ENCODE data around the gene TIMM50.
A peak's percentile ranks its signal among the peaks of the same experiment; 100 is the strongest.

The TIMM50 gene

DNA sequence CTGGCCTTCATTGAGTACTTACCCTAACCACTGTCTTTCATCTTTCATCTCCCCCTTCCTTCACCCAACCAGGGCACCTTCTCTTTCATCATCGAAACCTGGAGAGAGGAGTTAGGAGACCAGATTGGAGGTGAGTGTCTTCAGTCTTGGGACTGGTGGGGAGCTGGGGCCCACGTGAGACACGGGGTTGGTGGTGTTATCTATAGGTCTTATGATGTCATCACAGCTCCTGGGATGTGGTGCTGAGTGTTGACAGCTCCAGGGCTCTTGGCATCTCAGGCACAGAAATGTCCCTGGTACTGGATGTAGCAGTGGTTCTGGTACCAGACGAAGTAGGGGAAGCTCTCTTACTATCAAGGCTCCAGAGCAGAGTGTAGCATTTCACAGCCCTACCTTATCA is 19.9 kb downstream of the TIMM50 start:
- DNase-seq (ENCODE audit: low read depth, low spot score): no peak

DNA sequence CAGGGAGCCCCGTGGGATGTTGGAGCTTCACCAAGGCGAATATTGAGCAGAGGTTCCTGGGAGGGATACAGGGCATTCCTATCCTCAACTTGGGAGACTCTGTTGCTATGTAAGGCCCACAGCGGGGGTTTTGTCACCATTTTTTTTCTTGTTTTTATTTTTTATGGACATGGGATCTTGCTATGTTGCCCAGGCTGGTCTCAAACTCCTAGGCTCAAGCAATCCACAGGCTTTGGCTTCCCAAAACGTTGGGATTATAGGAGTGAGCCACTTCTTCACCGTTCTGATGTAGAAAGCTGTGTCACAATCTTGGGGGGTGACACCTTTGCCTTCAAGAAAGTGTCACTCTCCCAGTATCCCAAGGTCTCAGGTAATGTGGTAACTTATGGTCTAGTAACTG is 20.7 kb downstream of the TIMM50 start:
- DNase-seq (ENCODE audit: low read depth, low spot score): no peak

DNA sequence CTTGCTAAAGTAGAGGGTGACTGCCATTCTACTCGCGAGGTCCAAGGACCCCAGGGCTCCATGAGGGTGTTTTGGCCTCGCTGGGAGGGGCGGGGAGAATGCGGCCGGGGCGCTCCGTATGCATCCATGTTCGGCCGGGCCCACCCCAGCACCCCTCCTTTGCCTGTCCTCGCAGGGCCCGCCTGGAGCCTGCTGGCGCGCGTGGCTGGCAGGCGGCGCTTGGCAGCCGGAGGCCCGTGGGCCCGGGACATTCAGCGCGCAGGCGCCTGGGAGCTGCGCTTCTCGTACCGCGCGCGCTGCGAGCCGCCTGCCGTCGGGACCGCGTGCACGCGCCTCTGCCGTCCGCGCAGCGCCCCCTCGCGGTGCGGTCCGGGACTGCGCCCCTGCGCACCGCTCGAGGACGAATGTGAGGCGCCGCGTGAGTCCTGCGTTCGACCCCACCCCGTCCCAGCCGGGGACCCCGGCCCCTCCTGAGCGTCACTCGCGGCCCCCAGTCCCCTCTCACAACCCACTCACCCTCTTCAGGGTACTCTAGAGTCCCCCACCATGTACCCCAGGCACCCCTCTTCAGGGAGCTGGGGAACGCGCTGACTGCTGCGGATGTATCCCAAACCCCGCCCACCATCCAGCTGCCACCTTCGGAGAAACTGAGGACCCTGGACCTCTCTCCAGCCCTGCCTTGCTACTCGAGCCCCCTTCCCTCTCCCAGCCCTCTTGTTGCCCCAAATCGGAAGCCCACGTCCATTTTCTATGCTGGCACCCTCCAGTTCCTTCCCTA is 22.2 kb downstream of the TIMM50 start:
- peak; percentile 48 for DNase-seq (ENCODE audit: low read depth, low spot score)

DNA sequence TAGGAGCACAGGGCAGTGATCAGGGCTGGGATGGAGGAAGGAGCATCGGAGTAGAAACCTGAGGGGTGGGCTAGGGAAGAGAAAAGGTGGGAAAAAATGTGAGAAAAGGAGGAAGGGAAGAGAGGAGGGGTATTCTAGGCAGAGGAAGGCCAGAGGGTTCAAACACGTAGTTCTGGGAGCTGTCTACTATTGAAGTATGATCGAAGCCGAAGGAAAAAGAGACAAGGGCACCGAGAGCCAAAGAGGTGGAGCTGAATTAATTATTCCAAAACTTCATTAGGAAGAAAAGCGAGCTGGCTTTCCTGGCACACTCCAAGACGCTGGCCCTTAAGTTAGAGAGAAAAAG is 25.9 kb downstream of the TIMM50 start:
- DNase-seq (ENCODE audit: low read depth, low spot score): no peak

DNA sequence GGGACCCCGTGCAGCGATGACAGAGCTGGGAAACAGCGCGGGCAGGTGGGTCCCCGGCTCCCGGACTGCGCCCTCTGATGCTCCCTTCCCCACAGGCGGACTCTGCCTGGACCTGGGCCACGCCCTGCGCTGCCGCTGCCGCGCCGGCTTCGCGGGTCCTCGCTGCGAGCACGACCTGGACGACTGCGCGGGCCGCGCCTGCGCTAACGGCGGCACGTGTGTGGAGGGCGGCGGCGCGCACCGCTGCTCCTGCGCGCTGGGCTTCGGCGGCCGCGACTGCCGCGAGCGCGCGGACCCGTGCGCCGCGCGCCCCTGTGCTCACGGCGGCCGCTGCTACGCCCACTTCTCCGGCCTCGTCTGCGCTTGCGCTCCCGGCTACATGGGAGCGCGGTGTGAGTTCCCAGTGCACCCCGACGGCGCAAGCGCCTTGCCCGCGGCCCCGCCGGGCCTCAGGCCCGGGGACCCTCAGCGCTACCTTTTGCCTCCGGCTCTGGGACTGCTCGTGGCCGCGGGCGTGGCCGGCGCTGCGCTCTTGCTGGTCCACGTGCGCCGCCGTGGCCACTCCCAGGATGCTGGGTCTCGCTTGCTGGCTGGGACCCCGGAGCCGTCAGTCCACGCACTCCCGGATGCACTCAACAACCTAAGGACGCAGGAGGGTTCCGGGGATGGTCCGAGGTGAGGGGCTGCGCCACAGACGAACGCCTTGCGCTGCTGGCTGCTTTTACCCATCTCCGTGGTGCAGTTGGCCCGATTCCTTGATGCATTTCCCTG is 26.5 kb downstream of the TIMM50 start:
- DNase-seq (ENCODE audit: low read depth, low spot score): no peak

DNA sequence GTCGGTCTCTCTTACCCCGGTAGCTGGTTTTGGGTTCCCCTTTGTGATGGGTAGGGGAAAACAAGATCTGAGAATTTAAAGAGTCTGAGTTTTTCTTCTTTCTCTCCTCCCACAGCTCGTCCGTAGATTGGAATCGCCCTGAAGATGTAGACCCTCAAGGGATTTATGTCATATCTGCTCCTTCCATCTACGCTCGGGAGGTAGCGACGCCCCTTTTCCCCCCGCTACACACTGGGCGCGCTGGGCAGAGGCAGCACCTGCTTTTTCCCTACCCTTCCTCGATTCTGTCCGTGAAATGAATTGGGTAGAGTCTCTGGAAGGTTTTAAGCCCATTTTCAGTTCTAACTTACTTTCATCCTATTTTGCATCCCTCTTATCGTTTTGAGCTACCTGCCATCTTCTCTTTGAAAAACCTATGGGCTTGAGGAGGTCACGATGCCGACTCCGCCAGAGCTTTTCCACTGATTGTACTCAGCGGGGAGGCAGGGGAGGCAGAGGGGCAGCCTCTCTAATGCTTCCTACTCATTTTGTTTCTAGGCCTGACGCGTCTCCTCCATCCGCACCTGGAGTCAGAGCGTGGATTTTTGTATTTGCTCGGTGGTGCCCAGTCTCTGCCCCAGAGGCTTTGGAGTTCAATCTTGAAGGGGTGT is 27.2 kb downstream of the TIMM50 start:
- no peak for DNase-seq (ENCODE audit: low read depth, low spot score)

DNA sequence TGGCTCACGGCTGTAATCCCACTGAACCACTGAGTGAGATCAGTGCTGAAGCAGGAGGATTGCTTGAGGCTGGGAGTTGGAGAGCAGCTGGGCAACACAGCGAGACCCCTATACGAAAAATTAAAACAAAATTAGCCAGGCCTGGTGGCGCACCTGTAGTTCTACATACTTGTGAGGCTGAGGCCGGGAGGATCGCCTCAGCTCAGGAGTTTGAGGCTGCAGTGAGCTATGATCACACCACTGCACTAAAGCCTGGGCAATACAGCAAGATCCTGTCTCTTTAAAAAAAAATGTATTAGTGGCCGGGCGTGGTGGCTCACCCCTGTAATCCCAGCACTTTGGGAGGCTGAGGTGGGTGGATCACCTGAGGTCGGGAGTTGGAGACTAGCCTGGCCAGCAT is 28.0 kb downstream of the TIMM50 start:
- no peak for DNase-seq (ENCODE audit: low read depth, low spot score)

DNA sequence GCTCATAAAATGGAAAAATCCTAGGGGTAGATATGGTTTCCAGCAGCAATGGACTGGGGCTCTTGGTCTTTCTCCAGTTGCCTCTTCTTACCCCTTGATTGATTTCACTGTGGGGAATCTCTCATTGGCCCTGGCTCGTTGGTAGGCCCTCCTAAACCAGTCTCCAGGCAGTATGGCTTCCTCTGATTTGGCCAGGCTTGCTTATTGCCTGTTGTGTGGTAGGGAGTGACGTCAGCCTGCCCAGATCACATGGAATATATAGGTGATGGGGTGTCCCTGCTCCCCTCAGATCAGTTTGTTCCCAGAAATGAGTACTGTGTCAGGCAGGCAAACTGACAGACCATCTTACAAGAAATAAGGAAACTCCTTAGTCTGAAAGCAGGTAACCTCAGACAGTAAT is 28.6 kb downstream of the TIMM50 start:
- DNase-seq (ENCODE audit: low read depth, low spot score): no peak

DNA sequence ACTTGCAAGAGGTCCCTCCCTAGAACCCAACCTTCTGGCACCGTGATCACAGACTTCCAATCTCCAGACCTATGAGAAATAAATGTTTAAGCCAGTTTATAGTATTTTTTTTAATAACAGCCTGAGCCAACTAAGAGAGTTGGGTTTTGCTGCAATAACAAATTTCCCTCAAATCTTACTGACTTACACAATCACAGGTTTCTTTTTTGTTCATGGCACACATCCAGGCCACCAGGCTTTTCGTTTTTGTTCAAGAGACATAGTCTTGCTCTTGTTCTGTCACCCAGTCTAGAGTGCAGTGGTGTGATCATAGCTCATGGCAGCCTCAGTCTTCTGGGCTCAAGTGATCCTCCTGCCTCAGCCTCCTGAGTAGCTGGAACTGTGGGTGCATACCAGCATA is 32.4 kb downstream of the TIMM50 start:
- no peak for DNase-seq (ENCODE audit: low read depth, low spot score)

DNA sequence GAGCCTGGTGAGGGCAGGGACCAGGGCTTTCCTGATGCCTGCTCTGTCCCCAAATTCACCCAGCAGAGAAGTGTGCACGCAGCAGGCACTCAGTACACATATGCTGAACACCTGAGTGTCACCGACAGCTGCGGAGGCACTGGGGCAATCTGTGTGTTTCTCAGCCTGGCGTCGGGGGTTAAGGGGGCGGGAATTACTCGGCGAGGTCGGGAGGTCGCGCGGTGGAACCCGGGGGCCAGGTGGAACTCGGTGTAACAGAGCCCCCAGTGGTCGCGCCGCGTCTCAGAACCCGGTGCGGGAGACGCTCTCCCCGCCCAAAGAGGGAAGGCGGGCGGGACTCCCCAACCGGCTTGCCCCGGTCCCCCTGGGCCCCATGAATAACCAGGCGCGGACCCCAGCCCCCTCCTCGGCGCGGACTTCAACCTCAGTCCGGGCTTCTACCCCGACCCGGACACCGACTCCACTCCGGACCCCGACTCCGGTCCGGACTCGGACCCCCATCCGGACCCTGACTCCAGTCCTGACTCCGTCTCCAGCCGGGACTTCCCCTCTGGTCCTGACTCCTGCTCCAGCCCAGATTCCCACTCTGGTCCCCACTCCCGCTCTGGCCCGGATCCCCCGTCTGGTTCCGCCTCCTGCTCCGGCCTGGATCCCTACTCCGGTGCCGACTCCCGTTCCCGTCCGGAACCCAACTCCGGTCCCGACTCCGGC is 34.4 kb downstream of the TIMM50 start, which contains the start of gene SELENOV:
TSS of gene SELENOV (plus strand) at position 300 of the 711 bp plus-strand sequence. CDS start at position 374, 74 bp downstream.
- no peak for DNase-seq (ENCODE audit: low read depth, low spot score)

DNA sequence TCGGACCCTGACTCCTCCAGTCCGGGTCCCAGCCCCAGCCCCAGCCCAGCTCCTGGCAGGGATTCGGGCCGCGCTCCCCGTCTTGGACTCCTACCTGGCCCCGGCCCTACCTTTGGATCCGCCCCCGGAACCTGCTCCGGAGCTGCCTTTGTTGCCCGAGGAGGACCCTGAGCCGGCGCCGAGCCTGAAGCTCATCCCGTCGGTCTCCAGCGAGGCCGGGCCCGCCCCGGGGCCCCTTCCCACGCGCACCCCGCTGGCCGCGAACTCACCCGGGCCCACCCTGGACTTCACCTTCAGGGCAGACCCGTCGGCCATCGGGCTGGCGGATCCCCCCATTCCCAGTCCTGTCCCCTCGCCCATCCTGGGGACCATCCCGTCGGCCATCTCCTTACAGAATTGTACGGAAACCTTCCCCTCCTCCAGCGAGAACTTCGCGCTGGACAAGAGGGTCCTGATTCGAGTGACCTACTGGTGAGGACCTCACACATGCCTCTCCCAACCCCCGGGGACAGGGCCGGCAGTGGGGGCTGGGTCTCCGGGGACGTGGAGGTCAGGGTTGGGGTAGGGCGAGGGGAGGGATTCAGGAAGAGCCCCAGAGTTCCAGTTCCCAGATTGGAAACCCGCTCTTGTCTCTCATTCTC is 35.0 kb downstream of the TIMM50 start:
- no peak for DNase-seq (ENCODE audit: low read depth, low spot score)

DNA sequence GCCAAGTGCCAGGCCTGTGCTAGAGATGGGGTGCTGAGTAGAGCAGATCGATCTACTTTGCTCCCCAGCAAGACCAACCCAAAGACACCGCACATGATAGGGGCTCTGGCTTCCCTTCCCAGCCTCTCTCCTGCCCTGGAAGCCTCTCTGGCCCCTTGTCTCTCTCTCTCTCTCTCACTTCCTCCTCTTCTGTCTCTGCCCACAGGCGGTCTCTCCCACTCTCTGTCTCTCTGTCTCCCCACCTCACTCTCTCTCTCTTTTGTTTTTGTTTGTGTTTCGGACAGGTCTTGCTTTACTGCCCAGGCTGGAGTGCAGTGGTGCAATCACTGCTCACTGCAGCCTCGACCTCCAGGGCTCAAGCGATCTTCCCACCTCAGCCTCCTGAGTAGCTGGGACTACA is 35.6 kb downstream of the TIMM50 start:
- DNase-seq (ENCODE audit: low read depth, low spot score): no peak

DNA sequence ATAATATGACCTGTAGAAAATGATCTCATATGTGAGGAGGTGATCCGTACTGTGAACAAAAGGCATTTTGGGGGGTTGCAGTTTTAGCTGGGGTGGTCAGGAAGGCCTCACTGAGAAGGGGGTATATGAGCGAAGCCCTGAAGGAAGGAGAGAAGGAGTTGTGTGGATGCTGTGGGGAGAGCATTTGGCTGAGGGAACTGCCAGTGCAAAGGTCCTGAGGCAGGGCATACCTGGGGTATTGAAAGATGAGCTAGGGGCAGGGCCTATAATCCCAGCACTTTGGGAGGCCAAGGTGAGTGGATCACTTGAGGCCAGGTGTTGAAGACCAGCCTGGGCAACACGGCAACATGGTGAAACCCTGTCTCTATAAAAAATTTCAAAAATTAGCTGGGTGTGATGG is 36.8 kb downstream of the TIMM50 start:
- DNase-seq (ENCODE audit: low read depth, low spot score): no peak

DNA sequence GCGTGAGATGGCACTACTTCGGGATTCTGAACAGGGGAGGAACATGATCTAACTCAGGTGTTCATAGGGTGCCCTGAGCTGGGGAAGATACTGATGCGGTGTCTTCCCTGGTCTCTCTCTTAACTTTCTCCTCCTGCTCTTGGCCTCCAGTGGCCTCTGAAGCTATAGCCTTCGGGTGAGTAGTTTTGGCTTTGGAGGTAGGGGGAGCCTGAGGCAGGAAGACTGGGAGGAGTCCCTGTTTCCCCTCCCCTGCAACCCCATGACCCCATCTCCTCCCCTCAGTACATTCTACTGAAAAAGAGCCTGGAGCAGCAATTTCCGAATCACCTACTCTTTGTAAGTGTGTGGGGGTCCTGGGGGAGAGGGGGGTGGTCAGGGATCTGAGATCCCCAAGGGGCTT is 37.8 kb downstream of the TIMM50 start:
- no peak for DNase-seq (ENCODE audit: low read depth, low spot score)

DNA sequence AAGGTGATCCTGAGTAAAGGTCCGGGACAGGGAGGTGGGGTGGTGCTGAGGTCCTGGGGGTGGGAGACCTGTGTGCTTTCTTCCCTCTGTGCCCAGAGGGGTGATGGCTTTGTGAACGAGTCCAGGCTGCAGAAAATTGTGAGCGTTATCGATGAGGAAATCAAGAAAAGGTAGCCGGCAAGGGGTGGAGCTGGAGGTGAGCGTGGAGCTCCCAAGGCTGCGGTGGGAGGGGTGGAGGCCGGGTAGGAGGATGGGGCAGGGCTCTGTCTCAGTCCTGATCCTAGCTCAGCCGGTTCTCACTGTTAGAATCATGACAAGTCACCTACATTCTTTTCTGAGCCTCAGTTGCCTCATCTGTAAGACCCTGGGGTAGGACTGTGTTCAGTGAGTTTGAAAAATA is 38.3 kb downstream of the TIMM50 start:
- no peak for DNase-seq (ENCODE audit: low read depth, low spot score)

DNA sequence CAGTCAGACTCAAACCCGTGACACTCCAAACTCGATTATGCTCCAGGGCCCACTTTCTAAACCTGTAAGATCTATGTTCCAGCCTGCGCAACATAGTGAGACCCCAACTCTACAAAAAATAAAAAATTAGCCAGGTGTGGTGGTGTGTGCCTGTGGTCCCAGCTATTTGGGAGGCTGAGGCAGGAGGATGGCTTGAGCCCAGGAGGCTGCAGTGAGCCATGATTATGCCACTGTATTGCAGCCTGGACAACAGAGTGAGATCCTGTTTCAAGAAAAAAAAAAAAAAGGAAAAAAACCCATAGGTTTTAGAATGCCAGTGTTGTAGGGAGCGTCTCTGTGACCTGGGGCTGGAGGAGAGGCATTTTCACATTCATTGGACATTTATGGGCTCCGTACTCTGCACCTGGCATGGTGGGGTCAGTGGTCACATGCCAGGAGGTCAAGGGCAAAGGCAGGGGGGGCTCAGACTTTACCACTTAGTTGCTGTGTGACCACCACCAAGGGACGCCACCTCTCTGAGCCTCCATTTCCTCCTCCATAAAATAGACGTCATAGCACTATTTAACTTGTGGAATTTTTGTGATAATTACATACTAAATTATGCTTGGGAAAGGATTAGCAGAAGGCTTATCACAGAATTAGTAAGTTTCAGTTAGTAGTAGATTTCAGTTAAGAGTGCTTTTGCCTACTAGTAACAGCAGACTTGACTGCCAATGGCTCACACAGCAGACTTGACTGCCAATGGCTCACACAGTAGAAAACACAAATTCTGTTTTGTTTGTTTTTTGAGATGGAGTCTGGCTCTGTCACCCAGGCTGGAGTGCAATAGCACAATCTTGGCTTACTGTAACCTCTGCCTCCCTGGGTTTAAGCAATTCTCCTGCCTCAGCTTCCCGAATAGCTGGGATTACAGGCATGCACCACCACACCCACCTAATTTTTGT is 40.2 kb downstream of the TIMM50 start:
- DNase-seq (ENCODE audit: low read depth, low spot score): no peak

DNA sequence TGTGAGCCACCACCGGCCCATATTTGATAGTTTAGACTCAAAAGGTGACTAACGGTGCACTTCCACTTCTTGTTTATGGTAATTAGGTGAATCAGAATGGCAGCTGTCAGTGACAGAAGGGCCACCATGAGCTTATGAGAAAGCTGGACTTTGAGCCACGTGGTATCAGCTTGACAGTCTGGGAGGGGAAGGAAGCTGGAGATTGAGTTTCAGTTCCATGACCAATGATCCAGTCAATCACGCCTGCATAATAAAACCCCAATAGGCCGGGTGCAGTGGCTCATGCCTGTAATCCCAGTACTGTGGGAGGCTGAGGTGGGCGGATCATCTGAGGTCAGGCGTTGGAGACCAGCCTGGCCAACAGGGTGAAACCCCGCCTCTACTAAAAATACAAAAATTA is 43.9 kb downstream of the TIMM50 start:
- DNase-seq (ENCODE audit: low read depth, low spot score): no peak

DNA sequence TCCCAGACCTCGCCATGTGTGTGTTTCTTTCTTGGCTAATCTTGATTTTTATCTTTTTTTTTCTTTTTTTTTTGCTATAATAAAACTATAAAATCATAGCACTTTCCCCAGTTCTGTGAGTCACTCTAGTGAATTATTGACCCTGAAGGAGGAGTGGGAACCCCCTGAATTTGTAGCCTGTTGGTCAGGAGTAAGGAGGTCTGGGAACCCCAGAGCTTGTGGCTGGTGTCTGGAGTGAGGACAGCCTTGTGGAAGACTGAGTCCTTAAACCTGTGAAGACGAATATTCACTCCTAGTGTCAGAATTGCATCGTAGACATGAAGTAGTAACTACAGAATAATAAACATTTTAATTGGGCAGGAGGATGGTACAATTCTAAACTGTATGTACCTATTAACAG is 44.6 kb downstream of the TIMM50 start:
- DNase-seq (ENCODE audit: low read depth, low spot score): no peak

DNA sequence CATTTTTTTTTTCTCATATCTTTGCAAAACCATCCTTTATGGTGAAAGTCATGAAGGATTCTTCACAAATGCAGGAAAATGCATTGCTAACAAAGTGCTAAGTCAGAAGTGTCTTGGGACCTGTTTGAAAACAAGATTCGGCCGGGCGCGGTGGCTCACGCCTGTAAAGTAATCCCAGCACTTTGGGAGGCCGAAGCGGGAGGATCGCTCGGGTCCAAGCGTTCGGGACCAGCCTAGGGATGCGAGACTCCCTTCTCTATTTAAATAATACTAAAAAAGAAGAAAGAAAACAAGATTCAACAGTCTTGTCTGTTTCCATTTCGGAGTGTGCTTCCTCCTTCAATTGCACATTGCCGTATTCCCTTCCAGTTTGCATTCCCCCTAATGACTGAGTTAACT is 51.2 kb downstream of the TIMM50 start:
- DNase-seq (ENCODE audit: low read depth, low spot score): no peak

DNA sequence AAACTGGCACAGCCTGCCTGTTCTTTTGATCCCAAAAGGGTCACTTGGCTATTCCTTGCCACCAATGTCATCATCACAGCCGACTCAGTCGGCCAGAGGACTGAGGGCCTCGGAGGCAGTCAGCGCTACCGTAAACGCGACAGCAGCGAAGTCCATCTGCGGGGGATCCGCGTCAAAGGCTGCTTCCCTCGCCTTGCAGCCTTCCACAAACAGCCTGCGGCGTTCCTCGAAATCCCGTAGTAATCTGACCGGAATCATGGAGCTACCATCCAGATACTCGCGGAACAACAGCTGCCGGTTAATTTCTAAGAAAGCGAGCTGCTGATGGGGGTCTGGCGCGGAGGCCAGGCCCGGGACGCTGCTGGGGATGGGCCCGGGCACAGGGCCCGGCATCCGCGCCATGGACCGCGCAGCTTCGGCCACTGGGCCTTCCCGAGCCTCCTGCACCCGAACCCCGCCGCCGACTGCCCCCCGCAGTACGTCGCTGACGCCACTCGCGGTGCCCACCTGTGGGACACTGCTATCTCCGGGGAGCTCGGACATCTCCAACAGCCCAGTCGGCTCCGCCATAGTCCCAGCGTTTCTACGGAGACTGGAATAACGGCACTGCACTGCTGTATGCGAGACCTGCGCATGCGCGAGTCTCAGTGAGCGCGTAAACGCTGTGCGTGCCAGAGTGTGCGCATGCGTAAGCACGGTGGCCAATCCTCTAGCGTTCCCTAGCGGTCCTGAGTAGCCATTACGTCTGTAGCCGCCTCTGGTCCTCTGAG is 51.8 kb downstream of the TIMM50 start, which contains the start of gene EID2B:
TSS of gene EID2B (minus strand) at position 620 of the 770 bp plus-strand sequence. CDS start at position 570, 50 bp downstream.
- peak; percentile 89 for DNase-seq (ENCODE audit: low read depth, low spot score)

Measured in activated CD4-positive, CD25-positive, alpha-beta regulatory T cell treated with anti-CD3 and anti-CD28 coated beads, Interleukin-2, amount 50 U/mL, for 16 hours (primary cell).